UCSD-AML1 (cell line): ENCODE measurements around the gene ZNF878.

Experiments
- DNase-seq: peaks from one replicate; lab custom pipeline; 2025; ENCODE audit not compliant: unreplicated experiment; lab: John Stamatoyannopoulos, UW

ZNF878 gene

DNA sequence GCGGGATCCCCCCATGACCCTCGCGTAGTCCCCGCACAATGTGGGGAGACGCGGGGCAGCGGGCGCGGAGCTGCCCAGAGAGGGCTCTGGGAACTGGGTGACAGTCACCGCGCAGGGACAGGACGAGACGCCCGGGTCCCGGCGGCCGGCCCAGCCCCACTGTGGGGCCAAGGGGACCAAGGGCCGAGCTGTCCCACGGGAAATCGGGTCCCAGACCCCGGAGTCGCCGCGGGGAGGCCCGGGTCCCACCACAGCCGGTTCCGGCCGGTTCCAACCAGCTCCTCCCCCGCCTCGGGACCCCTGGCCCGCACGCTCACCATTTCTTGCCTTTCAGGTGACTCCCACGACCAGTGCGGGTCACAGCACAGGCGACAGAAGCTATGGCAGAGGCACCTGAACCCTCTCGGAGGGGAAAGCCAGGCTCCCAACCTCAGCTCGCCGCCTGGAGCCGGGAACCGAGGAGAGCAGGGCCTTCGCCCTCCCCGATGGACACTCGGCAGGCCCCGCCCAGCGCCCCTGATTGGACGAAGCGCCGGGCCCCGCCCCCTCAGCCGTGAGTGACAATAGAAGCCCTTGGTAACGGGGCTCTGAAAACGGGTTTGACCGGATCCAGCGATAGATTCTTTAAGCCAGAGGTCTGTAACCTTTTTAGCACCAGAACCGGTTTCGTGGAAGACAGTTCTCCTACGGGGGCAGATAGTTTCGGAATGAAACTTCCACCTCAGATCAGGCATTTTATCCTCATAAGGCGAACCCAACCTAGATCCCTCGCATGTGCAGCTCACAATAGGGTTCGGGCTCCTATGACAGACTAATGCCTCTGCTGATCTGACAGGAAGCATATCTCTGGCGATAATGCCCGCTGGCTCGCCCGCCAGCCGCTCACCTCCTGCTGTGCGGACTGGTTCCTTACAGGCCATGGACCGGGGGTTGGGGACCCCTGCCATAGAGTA lies 17.3 kb downstream of the ZNF878 start, which contains the start of gene ZNF433:
Gene ZNF433 (minus strand): TSS at position 460 of the 953 bp plus-strand sequence. CDS start 140 bp downstream, at position 320.
- peak; percentile 90 for DNase-seq

- no peak for DNase-seq
Observed at GRCh38 chr19:12034620-12035019, 18.1 kb downstream of the ZNF878 start.

GRCh38 chr19:12034198-12034597 lies 18.6 kb downstream of the ZNF878 start:
- no peak for DNase-seq

DNA sequence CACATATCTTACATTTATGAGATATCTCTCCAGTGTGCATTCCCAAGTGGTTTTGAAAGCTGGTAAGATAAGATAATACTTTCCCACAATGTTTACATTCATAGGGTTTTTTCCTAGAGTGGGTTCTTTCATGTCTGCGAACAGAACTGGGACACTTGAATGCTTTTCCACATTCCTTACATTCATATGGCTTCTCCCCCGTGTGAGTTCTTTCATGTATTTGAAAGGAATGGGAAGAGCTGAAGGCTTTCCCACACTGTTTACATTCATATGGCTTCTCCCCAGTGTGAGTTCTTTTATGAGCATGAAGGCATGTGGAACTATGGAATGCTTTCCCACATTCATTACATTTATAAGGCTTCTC lies 37.0 kb downstream of the ZNF878 start:
- no peak for DNase-seq

DNA sequence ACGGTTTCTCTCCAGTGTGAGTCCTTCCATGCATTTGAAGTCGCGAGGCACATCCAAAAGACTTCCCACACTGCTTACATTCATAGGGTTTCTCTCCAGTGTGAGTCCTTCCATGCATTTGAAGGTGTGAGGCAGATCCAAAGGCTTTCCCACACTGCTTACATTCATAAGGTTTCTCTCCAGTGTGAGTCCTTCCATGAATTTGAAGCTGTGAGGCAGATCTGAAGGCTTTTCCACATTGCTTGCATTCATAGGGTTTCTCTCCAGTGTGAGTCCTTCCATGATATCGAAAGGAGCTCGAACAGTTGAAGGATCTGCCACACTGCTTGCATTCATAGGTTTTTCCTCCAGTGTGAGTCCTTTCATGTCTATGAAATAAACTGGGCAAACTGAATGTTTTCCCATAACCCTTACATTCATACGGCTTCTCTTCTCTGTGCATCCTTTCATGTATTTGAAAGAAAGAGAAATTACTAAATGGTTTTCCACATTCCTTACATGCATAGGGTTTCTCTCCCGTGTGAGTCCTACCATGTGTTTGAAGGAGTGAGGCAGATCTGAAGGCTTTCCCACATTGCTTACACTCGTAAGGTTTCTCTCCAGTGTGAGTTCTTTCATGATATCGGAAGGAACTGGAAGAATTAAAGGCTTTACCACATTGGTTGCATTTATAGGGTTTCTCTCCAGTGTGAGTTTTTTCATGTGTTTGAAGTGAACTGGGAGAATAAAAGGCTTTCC lies 37.6 kb downstream of the ZNF878 start:
- DNase-seq, result no peak

DNA sequence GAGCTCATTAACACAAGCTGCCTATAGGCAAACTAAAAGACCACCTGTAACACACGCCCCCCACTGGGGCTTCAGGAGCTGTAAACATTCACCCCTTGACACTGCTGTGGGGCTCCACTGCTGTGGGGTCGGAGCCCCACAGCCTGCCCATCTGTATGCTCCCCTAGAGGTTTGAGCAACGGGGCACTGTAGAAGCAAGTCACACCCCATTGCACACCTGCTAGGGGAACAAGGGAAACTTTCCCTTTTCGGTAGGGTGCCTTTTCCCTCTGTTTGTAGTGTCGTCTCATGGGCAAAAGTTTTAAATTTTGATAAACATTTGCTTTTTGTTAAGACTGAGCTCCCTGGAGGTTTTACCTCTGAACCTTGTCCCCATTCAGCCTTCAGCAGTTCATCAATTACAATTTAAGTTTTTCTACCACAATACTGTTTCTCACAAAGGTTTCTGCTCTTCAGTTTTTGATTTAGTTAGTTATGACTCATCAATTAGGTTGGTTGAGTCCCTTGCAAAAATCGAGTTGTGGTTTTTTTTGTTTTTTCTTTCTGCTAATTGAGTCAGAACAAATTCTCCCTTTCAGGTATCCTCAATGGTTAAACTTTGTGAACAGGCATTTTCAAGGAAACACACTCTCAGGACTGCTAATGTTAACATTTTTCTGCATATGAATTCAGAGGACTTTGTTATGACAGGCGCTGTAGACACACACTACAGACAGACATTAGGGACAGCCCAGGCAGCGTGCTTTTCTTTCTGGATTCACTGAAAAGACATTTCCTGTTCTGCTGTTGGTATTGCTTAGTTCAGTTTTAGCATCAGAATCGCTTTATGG lies 52.4 kb downstream of the ZNF878 start:
- no peak for DNase-seq

- no peak for DNase-seq
Observed at GRCh38 chr19:11995174-11995573, 57.6 kb downstream of the ZNF878 start.
